Tibial artery (tissue), 4 donors: ENCODE results near the gene KCNJ5.

Experiments used
- DNase-seq, 2 donors: peaks; one replicate each; pipeline ENCODE4 v3.0.0-alpha.2; 2019
- H3K27ac ChIP-seq, 2 donors: fragments of 200-600 bp; sonication (generic) in 1 of 2; 1 replicate in 1 of 2; 2 replicates in 1 of 2; pipeline ENCODE4 v1.5.1; 2018 to 2019; ENCODE audit warnings: mild to moderate bottlenecking in 1 of 2
- H3K27me3 ChIP-seq, 2 donors: fragments of 200-600 bp; sonication (generic) in 1 of 2; one replicate each; pipeline versions ENCODE4 v1.5.1 to v1.6.0; 2016 to 2019
- H3K36me3 ChIP-seq, 3 donors: fragments of 200-600 bp; sonication (generic) in 2 of 3; one replicate each; pipeline ENCODE4 v1.5.1; 2016 to 2019; ENCODE audit warnings: mild to moderate bottlenecking in 2 of 3
- H3K4me1 ChIP-seq, 4 donors: fragments of 200-600 bp; sonication (generic) in 2 of 4; 1 replicate in 3 of 4; 2 replicates in 1 of 4; pipeline ENCODE4 v1.5.1; 2016 to 2019
- H3K4me3 ChIP-seq, 2 donors: fragments of 200-600 bp; sonication (generic) in 1 of 2; 1 replicate in 1 of 2; 2 replicates in 1 of 2; pipeline ENCODE4 v1.5.1; 2018 to 2019; ENCODE audit warnings: mild to moderate bottlenecking in 2 of 2
- H3K9me3 ChIP-seq, 3 donors: fragments of 200-600 bp; sonication (generic) in 1 of 3; one replicate each; pipeline ENCODE4 v1.5.1; 2016 to 2019
- intact Hi-C: fragments of 100-400 bp; cut with DNase I; formaldehyde crosslinking; loops from one replicate; pipeline ENCODE4 v1.15.0; 2023; ENCODE audit warnings: low total_unique reads
- TF ChIP-seq, protein P1 (sequence below), 2 experiments: fragments of 200-600 bp in 1 of 2; fragments of 450-650 bp in 1 of 2; IDR thresholded peaks; one replicate each; pipeline ENCODE4 v1.5.1; 2017 to 2019; ENCODE audit warnings: antibody characterized with exemption in 2 of 2, mild to moderate bottlenecking in 1 of 2, moderate library complexity in 1 of 2

Gene KCNJ5

DNA sequence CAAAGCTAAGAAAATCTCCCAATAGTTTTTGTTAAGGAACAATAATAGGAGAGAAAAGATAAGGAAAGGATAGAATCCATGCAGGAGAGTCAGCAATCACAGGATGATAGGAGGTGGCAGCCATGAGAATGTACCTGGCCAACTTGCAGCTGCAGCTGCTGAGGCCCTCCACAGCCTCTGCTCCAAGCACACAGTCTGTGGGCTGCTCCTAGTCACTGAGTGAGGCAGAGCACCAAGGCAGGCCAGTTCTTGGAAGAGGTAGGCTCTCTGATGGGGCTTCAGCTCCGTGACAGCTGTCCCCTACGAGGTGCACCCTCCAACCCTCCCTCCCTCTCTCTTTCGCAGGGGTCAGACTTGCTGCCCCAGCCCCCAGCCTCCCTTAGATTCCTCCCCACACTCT, 18.6 kb upstream of the KCNJ5 start:
- H3K27me3 ChIP-seq = peaks cover 0 to 2% of the 10 kb centered on the region in 2 donors
- H3K27ac ChIP-seq = no peak overlapping the region
- TF ChIP-seq, protein P1, sequence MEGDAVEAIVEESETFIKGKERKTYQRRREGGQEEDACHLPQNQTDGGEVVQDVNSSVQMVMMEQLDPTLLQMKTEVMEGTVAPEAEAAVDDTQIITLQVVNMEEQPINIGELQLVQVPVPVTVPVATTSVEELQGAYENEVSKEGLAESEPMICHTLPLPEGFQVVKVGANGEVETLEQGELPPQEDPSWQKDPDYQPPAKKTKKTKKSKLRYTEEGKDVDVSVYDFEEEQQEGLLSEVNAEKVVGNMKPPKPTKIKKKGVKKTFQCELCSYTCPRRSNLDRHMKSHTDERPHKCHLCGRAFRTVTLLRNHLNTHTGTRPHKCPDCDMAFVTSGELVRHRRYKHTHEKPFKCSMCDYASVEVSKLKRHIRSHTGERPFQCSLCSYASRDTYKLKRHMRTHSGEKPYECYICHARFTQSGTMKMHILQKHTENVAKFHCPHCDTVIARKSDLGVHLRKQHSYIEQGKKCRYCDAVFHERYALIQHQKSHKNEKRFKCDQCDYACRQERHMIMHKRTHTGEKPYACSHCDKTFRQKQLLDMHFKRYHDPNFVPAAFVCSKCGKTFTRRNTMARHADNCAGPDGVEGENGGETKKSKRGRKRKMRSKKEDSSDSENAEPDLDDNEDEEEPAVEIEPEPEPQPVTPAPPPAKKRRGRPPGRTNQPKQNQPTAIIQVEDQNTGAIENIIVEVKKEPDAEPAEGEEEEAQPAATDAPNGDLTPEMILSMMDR (IDR thresholded peaks at IDR 0.05) = no peak
- DNase-seq = no peak
- intact Hi-C loops = no loop called here
- no peaks in the 10 kb centered on the region for H3K9me3 ChIP-seq
- H3K36me3 ChIP-seq = no peaks in the 10 kb centered on the region
- H3K4me3 ChIP-seq = no peak overlapping the region
- H3K4me1 ChIP-seq = no peaks in the 10 kb centered on the region

DNA sequence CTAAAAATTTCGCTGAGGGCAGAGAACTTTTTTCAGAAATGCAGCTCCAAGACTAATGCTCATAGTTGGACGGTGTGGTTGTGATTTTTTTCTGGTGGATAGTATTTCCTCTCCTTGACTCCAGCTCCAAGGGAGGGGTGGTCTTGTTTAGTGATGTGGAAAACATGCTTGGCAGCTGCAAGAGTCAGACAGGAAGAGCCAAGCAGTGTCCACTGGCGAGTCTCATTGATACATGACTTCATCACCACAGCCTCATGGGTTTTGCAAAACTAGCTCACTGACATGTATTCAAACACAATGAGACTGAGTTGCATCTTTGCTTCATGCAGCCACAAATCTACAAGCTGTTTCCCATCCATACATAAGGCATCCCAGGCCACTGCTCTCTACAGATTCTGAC, 16.7 kb upstream of the KCNJ5 start:
- Histone ChIP-seq H3K36me3 (no peaks in the 10 kb centered on the region), H3K4me1 (no peaks in the 10 kb centered on the region), H3K9me3 (no peaks in the 10 kb centered on the region), H3K27ac (no peak overlapping the region), H3K4me3 (no peak overlapping the region), H3K27me3 (peaks cover 0 to 9% of the 10 kb centered on the region in 2 donors)
- intact Hi-C loops = no loop called here
- TF ChIP-seq, protein P1 (IDR thresholded peaks at IDR 0.05) = no peak
- no peak for DNase-seq

DNA sequence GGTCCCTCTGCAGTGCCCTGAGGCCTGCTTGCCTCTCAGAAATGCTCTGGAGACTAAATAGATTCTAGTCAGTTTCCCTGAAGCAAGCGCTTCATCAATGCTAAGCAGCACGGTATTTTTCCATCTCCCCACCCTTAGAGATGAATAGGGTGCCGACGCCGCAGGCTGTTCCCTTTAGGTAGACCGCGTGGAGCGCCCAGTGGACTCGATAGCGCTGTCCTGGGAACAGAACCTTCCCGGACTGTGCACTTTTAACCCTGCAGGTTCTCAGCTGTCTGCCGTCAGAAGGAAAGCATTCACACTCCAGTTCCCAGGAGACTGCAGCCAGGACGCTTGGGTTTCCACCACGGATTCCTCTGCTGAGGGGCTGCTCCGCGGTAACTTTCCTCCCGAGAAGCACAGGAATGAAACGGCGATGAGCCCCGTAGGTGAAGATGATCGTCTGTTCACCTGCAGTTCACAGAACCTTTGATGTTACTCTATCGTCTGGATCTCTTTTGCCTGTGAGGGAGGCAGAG, 15.0 kb upstream of the KCNJ5 start:
- TF ChIP-seq, protein P1 (IDR thresholded peaks at IDR 0.05) = no peak
- Histone ChIP-seq H3K4me3 (no peak overlapping the region), H3K27me3 (peaks cover 0 to 23% of the 10 kb centered on the region in 2 donors), H3K27ac (no peak overlapping the region), H3K36me3 (no peaks in the 10 kb centered on the region), H3K9me3 (no peaks in the 10 kb centered on the region), H3K4me1 (no peaks in the 10 kb centered on the region)
- intact Hi-C loops = no loop called here
- no peak for DNase-seq

DNA sequence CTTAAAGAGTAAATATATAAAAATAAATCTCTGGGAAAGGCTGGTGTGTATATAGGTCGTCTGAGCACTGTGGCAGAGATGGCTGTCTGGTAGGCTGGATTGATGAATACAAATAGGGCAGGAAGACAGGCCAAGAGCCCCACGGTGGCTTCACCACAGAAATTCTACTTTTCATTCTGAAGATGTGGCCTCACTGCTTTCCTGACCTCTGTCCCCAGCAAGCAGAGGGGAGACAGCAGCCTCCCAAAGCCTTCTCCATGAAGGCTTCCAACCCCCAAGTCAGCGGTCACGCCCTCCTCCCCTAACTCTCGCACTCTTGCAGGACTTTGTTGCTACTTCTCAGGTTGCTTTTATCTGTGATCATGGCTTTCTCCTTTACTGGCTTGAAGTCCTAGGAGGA, 13.4 kb upstream of the KCNJ5 start:
- Histone ChIP-seq H3K36me3 (no peaks in the 10 kb centered on the region), H3K9me3 (no peaks in the 10 kb centered on the region), H3K27ac (no peak overlapping the region), H3K4me3 (no peak overlapping the region), H3K27me3 (peaks cover 0 to 23% of the 10 kb centered on the region in 2 donors), H3K4me1 (no peaks in the 10 kb centered on the region)
- no peak for DNase-seq
- TF ChIP-seq, protein P1 (IDR thresholded peaks at IDR 0.05) = no peak
- intact Hi-C loops = no loop called here

DNA sequence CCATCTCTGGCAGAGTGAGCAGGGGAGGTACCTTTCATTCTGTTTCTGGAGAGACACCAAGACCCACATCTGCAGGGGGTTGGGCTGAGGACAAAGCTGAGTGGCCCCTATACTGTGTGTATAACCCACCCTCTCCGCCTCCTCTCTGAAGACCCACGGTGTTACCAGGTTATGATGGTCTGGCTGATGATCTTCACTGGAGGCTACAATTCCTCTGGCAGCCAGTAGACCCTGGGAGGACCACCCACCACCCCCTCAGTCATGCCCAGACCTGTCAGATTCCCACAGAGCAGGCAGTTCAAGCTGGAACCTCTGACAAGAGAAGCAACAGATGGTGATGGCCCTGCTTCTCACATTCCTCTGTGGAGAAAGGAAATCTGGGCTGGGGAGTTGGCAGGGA, 12.7 kb upstream of the KCNJ5 start:
- TF ChIP-seq, protein P1 (IDR thresholded peaks at IDR 0.05) = no peak
- Histone ChIP-seq H3K9me3 (no peaks in the 10 kb centered on the region), H3K4me1 (no peaks in the 10 kb centered on the region), H3K4me3 (no peak overlapping the region), H3K27ac (no peak overlapping the region), H3K36me3 (no peaks in the 10 kb centered on the region), H3K27me3 (peaks cover 0 to 25% of the 10 kb centered on the region in 2 donors)
- intact Hi-C loops = no loop called here
- no peak for DNase-seq

DNA sequence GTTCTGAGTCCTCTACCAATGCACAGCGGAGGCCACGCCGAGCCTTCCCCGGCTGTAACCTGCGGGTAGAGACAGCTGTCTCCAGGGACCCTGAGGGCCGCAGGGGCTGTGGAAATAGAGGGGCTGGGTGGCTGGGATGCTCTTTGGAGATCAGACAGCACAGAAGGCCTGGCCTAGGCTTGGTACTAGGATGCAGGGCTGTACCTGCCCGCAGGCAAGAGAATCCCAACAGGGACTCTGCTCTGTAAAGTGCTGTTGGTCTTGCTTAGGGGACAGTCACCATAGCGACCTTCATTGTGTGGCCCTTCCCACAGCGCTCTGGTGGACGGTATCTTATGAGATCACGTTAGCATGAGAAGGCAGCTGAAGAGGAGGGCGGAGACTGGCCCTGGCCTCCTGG, 11.3 kb upstream of the KCNJ5 start:
- TF ChIP-seq, protein P1 (IDR thresholded peaks at IDR 0.05) = no peak
- no peaks in the 10 kb centered on the region for H3K9me3 ChIP-seq
- no peak for DNase-seq

More for the DNA sequence above, 11.3 kb upstream of the KCNJ5 start:
- Histone ChIP-seq H3K4me1 (no peaks in the 10 kb centered on the region), H3K36me3 (no peaks in the 10 kb centered on the region), H3K4me3 (no peak overlapping the region), H3K27ac (no peak overlapping the region), H3K27me3 (peaks cover 0 to 27% of the 10 kb centered on the region in 2 donors)
- intact Hi-C loops = no loop called here
